ENCODE results near the gene UTY. TPM values are rescaled to one million over a fixed set of nuclear protein-coding genes. Genes with fewer than 3 reads are reported as not detected.

The UTY gene
- total RNA-seq, 2 experiments from 2014 or later = 25.9 to 26.0 TPM

DNA sequence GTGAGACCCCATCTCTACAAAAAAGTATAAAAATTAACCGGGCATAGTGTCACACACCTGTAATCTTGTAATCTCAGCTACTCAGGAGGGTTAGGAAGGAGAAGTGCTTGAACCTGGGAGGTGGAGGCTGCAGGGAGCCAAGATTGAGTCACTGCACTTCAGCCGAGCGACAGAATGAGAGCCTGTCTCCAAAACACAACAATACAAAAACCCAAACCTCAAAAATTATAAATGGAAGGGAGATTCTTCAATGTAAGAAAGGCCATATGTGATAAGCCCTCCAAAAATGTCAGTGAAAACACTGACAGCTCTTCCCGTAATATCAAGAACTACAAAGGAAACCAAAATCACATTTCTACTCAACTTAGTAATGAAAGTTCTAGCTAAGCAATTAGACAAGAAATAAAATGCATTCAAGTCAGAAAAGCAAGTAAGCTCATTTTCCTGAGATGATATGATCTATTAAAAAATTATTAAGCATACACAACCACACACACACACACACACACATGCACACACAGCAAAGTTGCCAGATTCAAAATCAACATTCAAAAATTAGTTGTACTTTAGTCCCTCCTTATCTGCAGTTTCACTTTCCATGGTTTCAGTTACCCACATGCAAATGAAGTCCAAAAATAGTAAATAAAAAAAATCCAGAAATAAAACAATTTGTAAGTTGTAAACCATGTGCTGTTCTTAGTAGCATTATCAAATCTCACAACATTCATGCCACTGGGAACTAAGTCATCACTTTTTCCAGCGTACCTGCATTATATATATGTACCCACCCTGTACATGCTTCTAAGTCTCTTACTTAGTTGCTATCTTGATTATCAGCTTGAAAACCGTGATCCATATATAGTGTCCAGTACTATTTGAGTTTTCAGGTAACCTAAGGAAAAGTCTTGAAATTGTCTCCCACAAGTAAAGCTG, 108.7 kb downstream of the UTY start:
- ChIA-PET CTCF (no interaction called here), POLR2A (interaction anchor here (0.6 kb wide), 1 partner anchor 474 kb away, joined by 3 read pairs; no protein-coding TSS in a partner anchor)
- peak; percentile 27 for ATAC-seq
- peak overlapping the region; percentile 46 for H3K27ac Mint-ChIP-seq
- H3K4me3 Mint-ChIP-seq = peak overlapping the region; percentile 57
- DNase-seq = no peak
- H3K9me3 Mint-ChIP-seq (ENCODE audit: insufficient read depth) = no peaks in the 10 kb centered on the region
- H3K36me3 Mint-ChIP-seq (ENCODE audit: low read depth) = peaks cover 1% of the 10 kb centered on the region
- H3K27me3 Mint-ChIP-seq (ENCODE audit: low read depth) = no peaks in the 10 kb centered on the region
- peaks cover 17% of the 10 kb centered on the region for H3K4me1 Mint-ChIP-seq (ENCODE audit: low read depth)

DNA sequence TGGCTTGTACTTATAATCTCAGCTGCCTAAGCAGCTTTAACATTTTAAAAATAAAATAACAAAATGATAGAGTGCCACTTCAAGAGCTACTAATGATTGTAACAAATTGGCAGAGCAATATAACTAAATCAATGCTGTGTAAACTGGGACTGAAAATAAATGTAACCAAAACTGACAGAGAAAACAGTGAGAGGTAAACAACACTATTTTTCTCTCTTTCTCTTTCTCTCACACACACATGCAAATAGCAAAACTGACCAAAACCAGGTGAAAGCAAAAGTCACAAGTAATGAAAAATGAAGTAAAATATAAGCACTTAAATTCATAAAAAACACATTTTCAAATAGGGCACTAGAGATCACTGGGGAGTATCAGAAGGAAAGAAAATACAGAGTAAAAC, 109.6 kb downstream of the UTY start:
- no peaks in the 10 kb centered on the region for H3K27me3 Mint-ChIP-seq (ENCODE audit: low read depth)
- ChIA-PET CTCF (interaction anchor here (1.4 kb wide), 1 partner anchor 27 kb away, joined by 4 read pairs; no protein-coding TSS in a partner anchor), POLR2A (no interaction called here)
- H3K9me3 Mint-ChIP-seq (ENCODE audit: insufficient read depth) = no peaks in the 10 kb centered on the region
- peak overlapping the region; percentile 54 for H3K27ac Mint-ChIP-seq
- H3K4me3 Mint-ChIP-seq = peak overlapping the region; percentile 13
- DNase-seq = no peak
- peaks cover 2% of the 10 kb centered on the region for H3K36me3 Mint-ChIP-seq (ENCODE audit: low read depth)
- peaks cover 17% of the 10 kb centered on the region for H3K4me1 Mint-ChIP-seq (ENCODE audit: low read depth)
- no peak for ATAC-seq

DNA sequence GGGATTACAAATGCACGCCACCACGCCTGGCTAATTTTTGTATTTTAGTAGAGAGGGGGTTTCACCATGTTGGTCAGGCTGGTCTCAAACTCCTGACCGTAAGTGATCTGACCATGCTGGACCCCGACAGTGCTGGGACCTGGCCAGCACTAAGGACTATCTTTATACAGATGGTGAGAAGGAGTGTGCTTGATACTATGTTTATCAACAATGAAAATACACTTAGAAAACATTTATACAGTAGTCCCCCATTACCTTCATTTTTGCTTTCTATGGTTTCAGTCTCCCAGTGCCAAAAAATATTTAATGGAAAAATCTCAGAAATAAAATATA, 111.4 kb downstream of the UTY start:
- Mint-ChIP-seq H3K4me3 (no peak overlapping the region), H3K27me3 (ENCODE audit: low read depth) (no peaks in the 10 kb centered on the region), H3K4me1 (ENCODE audit: low read depth) (peaks cover 17% of the 10 kb centered on the region), H3K27ac (no peak overlapping the region), H3K36me3 (ENCODE audit: low read depth) (peaks cover 2% of the 10 kb centered on the region), H3K9me3 (ENCODE audit: insufficient read depth) (no peaks in the 10 kb centered on the region)
- no peak for DNase-seq
- ChIA-PET POLR2A (no interaction called here), CTCF (no interaction called here)
- no peak for ATAC-seq

DNA sequence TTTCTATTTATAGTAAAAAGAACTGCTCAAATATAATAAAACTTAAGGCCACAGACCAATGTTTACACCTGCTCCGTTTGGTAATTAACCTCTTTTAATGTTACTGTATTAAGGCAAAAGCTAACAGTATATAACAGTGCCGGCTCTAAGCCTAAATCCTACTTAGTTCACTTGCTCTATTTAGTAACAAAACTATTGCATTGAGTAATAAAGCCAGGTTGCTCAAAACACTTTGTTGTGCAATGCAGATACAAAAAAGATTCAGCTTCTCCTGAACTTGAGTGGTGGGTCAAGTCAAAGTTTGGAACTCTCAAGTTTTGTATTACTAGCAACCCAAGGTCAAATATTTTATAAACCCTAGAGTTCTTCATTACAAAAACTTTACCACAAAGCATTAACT, 116.2 kb downstream of the UTY start:
- Mint-ChIP-seq H3K4me3 (no peak overlapping the region), H3K9me3 (ENCODE audit: insufficient read depth) (no peaks in the 10 kb centered on the region), H3K36me3 (ENCODE audit: low read depth) (peaks cover 9% of the 10 kb centered on the region), H3K27me3 (ENCODE audit: low read depth) (no peaks in the 10 kb centered on the region), H3K27ac (no peak overlapping the region), H3K4me1 (ENCODE audit: low read depth) (peaks cover 11% of the 10 kb centered on the region)
- ChIA-PET CTCF (no interaction called here), POLR2A (no interaction called here)
- no peak for DNase-seq
- no peak for ATAC-seq

DNA sequence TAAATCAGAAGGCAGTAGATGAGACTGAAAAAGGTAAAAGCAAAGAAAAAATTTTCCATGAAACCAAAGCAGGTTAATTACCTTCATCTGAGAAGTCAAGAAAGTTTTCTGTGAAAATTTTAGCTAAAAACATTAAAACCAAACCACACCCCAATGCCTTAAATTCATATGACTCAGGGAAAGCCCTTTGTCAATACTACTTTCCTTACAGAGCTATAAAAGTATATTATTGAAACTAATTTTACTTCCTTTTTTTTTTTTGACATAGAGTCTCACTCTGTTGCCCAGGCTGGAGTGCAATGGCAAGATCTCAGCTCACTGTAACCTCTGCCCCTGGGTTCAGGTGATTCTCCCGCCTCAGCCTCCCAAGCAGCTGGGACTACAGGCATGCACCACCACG, 117.2 kb downstream of the UTY start:
- no peak for ATAC-seq
- Mint-ChIP-seq H3K27ac (no peak overlapping the region), H3K9me3 (ENCODE audit: insufficient read depth) (no peaks in the 10 kb centered on the region), H3K36me3 (ENCODE audit: low read depth) (peaks cover 15% of the 10 kb centered on the region), H3K4me1 (ENCODE audit: low read depth) (peaks cover 12% of the 10 kb centered on the region), H3K4me3 (no peak overlapping the region), H3K27me3 (ENCODE audit: low read depth) (no peaks in the 10 kb centered on the region)
- ChIA-PET CTCF (no interaction called here), POLR2A (no interaction called here)
- no peak for DNase-seq

DNA sequence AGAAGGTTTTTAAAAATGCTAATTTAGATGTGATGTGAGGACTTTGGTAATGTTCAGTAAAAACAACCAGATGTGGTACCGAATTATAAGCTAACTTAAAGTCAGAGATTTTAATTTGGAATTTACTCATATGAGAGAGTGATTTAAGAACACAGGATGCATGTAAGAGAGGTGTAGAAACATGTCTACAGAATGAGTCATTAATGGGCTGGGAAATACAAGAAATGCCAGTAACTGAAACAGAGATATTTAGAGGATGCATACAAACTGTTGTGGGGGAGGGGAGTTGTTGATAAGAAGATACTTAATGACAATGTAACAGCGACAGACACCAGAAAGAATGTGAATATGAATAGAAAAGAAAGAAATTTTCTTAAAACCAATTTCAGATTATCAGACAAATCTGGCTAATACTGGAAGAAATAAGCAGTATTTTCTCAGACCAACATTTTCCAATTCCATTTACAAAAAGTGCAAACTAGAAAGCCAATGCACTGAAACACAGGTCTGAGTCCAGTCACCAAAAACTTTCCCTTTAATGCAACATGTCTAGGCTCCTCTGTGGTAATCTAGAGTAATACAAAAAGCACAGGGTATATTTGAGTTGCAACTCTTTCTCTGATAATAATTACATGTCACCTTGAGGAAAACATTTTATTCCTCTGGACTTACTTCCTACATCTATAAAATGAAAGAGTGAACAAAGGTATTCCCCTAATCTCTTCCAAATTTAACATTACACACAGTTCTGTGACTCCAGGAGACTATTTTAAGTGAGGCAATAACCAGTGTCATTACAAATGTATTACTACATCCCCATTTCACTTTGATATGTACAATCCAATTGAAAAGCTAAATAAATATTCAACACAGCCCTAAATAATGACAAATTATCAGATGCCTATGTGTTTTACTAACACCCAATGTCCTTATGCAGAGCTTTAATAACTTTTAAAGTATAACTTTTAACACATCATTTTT, 117.9 kb downstream of the UTY start:
- Mint-ChIP-seq H3K27ac (no peak overlapping the region), H3K9me3 (ENCODE audit: insufficient read depth) (no peaks in the 10 kb centered on the region), H3K36me3 (ENCODE audit: low read depth) (peaks cover 17% of the 10 kb centered on the region), H3K27me3 (ENCODE audit: low read depth) (no peaks in the 10 kb centered on the region), H3K4me3 (no peak overlapping the region), H3K4me1 (ENCODE audit: low read depth) (peaks cover 12% of the 10 kb centered on the region)
- DNase-seq (no peak), ATAC-seq (no peak)
- POLR2A ChIA-PET = no interaction called here
- CTCF ChIA-PET = no interaction called here

DNA sequence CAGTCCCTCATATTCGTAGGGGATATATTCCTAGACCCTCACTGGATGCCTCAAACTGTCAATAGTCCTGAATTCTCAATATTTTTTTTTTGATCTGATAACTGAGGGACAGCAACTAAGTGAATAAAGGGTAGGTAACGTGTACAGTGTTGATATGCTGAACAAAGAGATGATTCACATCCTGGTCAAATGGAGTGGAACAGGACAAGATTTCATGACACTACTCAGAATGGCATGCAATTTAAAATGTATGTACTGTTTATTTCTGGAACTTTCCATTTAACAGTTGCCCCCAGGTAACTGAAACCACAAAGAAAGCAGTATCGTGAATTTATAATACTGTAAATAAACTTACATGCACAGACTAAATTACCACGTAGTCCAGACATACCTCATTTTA, 128.4 kb downstream of the UTY start:
- H3K27ac Mint-ChIP-seq = no peak overlapping the region
- H3K4me1 Mint-ChIP-seq (ENCODE audit: low read depth) = no peaks in the 10 kb centered on the region
- peaks cover 40% of the 10 kb centered on the region for H3K36me3 Mint-ChIP-seq (ENCODE audit: low read depth)
- no peaks in the 10 kb centered on the region for H3K27me3 Mint-ChIP-seq (ENCODE audit: low read depth)
- no peak overlapping the region for H3K4me3 Mint-ChIP-seq
- no peak for DNase-seq
- no peaks in the 10 kb centered on the region for H3K9me3 Mint-ChIP-seq (ENCODE audit: insufficient read depth)
- ChIA-PET CTCF (no interaction called here), POLR2A (interaction anchor here (0.6 kb wide), 1 partner anchor 70 kb away, joined by 3 read pairs; no protein-coding TSS in a partner anchor)
- ATAC-seq = no peak

DNA sequence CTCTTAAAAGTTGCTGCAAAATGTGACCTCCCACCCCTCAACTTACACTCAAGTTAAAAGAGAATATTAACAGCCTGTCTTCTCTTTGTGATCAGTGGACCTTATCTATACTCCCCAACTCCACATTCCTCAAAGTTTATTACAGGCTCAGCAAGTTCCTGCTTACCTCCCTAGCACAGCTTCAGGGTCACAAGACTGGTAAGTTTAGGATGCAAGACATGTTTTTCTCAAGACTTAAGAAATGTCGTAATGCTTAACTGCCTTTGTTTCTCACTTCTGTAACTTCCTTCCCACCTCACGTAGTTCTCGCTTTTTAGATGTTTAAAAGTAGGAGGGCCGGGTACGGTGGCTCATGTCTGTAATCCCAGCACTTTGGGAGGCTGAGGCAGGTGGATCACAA, 132.7 kb downstream of the UTY start:
- Mint-ChIP-seq H3K9me3 (ENCODE audit: insufficient read depth) (no peaks in the 10 kb centered on the region), H3K4me3 (no peak overlapping the region)

DNA sequence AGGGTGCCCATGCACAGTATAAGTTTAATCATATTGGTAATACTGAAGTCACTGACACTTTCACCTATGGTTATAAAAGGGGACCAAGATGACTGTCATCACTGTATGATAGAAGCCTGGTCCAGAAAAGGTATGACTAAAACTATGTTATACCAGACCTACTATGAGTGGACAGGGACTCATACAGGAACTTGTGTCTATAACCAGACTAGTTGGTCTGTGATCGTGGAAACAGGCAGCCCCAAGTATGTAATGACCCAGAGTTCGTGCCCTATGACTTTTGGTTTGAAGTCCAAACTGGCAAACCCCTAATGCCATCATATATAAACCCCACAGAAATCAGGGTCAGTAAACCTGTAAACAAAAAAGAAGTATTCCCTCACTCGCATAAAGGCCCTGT, 134.3 kb downstream of the UTY start:
- no peaks in the 10 kb centered on the region for H3K9me3 Mint-ChIP-seq (ENCODE audit: insufficient read depth)
- H3K4me3 Mint-ChIP-seq = no peak overlapping the region
- no peaks in the 10 kb centered on the region for H3K27me3 Mint-ChIP-seq (ENCODE audit: low read depth)
- ATAC-seq (no peak), DNase-seq (no peak)
- CTCF ChIA-PET = no interaction called here
- POLR2A ChIA-PET = no interaction called here
- H3K27ac Mint-ChIP-seq = no peak overlapping the region
- H3K4me1 Mint-ChIP-seq (ENCODE audit: low read depth) = peaks cover 1% of the 10 kb centered on the region
- H3K36me3 Mint-ChIP-seq (ENCODE audit: low read depth) = peaks cover 28% of the 10 kb centered on the region

More for the DNA sequence above, 132.7 kb downstream of the UTY start:
- ChIA-PET CTCF (no interaction called here), POLR2A (no interaction called here)
- ATAC-seq = no peak
- no peak overlapping the region for H3K27ac Mint-ChIP-seq
- peaks cover 1% of the 10 kb centered on the region for H3K4me1 Mint-ChIP-seq (ENCODE audit: low read depth)
- no peak for DNase-seq
- H3K27me3 Mint-ChIP-seq (ENCODE audit: low read depth) = no peaks in the 10 kb centered on the region
- H3K36me3 Mint-ChIP-seq (ENCODE audit: low read depth) = peaks cover 32% of the 10 kb centered on the region

DNA sequence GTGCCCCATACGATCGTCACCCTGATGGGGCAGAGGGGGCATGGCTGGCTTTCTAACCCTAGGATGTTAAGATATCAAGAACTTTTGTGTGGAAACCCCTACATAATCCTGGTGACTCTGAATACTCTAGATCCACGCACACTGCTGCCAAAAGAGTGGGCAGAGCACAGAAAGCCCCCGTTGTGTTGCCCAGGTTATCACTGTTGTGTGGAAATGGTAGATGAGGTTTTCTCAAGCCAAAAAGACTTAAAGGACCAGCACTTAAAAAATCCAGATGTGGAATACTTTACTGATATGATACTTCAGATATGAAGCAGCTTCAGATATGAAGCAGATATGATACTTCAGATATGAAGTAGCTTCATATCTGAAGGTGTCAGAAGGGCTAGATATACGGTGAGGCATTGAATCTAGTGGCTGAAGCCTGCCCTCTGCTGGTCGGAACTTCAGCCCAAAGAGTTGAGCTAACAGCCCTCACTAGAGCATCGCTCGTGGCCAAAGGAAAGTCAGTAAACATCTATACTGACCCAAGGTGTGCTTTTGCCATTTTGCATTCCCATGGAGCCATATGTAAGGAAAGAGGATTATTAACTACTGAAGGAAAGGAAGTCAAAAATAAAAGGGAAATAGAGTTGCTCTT, 136.4 kb downstream of the UTY start:
- H3K4me1 Mint-ChIP-seq (ENCODE audit: low read depth) = peaks cover 1% of the 10 kb centered on the region
- ChIA-PET CTCF (interaction anchor here (0.6 to 2.6 kb wide), 16 partner anchors 9 to 437 kb away, joined by 3 to 19 read pairs (median 4); no protein-coding TSS in a partner anchor), POLR2A (no interaction called here)
- no peak overlapping the region for H3K4me3 Mint-ChIP-seq
- DNase-seq (peak; percentile 50), ATAC-seq (peak; percentile 78)
- H3K27ac Mint-ChIP-seq = no peak overlapping the region
- H3K9me3 Mint-ChIP-seq (ENCODE audit: insufficient read depth) = no peaks in the 10 kb centered on the region
- peaks cover 23% of the 10 kb centered on the region for H3K36me3 Mint-ChIP-seq (ENCODE audit: low read depth)
- H3K27me3 Mint-ChIP-seq (ENCODE audit: low read depth) = no peaks in the 10 kb centered on the region

DNA sequence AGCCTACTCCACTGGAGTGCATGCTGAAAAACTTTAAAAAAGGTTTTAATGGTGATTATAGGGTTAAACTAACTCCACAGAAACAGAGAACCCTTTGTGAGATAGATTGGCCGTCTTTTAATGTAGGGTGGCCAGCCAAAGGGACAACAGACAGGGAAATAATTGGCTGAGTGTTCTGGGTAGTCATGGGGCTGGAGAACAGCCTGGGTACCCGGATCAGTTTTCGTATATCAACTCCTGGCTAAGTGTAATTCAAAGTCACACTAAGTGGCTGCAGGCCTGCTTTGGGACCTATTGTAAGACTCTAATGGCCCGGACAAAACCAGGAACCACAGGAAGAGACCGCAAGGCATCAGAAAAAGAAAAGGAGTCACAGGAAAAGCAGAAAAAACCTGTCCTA, 139.9 kb downstream of the UTY start:
- POLR2A ChIA-PET = no interaction called here
- Mint-ChIP-seq H3K27me3 (ENCODE audit: low read depth) (no peaks in the 10 kb centered on the region), H3K4me1 (ENCODE audit: low read depth) (peaks cover 1% of the 10 kb centered on the region), H3K4me3 (no peak overlapping the region), H3K9me3 (ENCODE audit: insufficient read depth) (no peaks in the 10 kb centered on the region), H3K27ac (no peak overlapping the region), H3K36me3 (ENCODE audit: low read depth) (peaks cover 28% of the 10 kb centered on the region)
- CTCF ChIA-PET = no interaction called here
- ATAC-seq (no peak), DNase-seq (no peak)

DNA sequence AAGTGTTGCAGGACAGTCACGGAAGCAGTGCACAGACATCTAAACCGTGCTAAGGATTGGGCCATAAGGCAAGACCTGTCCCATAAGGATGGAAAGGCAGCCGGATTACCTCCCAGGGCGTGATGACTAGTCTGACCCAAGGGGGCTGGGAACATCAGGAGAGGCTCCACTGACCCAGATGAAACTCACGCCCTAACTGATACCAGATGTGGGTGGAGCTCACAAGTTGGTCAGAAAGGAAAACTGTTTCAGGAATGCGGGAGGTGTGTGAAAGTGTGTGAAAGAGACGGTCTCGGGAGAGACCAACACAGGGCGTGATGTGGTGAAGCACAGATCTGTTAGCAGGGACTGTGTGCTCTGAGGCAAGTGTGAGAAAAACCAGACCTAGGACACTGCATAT, 140.5 kb downstream of the UTY start:
- no peak for DNase-seq
- CTCF ChIA-PET = no interaction called here

More for the DNA sequence above, 140.5 kb downstream of the UTY start:
- Mint-ChIP-seq H3K4me3 (no peak overlapping the region), H3K9me3 (ENCODE audit: insufficient read depth) (no peaks in the 10 kb centered on the region), H3K36me3 (ENCODE audit: low read depth) (peaks cover 34% of the 10 kb centered on the region), H3K27ac (no peak overlapping the region), H3K4me1 (ENCODE audit: low read depth) (peaks cover 1% of the 10 kb centered on the region), H3K27me3 (ENCODE audit: low read depth) (no peaks in the 10 kb centered on the region)
- ATAC-seq = no peak
- POLR2A ChIA-PET = no interaction called here
